ENCODE results near the gene INPP4B.

Gene INPP4B

DNA sequence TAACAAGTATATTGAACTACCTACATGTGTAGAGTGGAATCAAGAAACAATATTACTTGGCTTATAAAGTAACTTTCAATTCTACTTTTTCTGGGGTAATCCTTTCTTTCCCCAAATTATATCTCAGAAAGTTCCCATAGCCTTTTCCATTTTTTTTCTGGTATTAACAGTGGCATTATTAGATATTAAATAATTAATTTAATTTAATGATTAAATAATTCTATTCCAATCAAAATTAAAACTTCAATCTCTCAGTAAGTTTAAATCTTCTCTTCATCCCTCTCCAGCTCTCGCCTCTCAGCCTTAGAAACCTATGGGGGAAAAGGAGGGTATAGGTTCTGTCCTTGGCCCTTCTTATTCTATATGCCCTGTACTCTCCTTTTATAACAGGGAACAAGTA lies 262.4 kb downstream of the INPP4B start:
- no peak for DNase-seq (ENCODE audit: insufficient read length, low spot score)
- no peak for FAIRE-seq
- no peak for TF ChIP-seq POLR2A (IDR thresholded peaks at IDR 0.05; ENCODE audit: low read depth, low read length)

DNA sequence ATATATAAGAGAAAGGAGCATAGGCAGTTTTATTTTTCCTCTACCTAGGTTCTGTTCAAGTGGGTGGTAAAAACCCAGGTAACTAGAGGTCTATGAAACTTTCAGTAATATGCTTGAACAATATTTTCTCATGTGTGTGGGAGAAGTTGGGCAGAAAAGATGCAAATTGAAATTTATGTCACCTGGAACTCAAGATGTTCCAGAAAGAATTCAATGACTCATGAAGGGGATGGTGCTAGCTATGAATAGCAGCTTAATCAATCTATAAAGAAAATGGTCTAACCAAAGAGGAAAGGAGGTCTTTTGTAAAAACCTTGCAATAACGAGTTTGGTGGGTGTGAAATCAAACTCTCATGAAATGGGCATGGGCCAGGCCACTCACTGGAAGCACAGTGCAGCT lies 263.8 kb downstream of the INPP4B start:
- TF ChIP-seq POLR2A (IDR thresholded peaks at IDR 0.05; ENCODE audit: low read depth, low read length), result no peak
- no peak for DNase-seq (ENCODE audit: insufficient read length, low spot score)
- FAIRE-seq, result no peak

DNA sequence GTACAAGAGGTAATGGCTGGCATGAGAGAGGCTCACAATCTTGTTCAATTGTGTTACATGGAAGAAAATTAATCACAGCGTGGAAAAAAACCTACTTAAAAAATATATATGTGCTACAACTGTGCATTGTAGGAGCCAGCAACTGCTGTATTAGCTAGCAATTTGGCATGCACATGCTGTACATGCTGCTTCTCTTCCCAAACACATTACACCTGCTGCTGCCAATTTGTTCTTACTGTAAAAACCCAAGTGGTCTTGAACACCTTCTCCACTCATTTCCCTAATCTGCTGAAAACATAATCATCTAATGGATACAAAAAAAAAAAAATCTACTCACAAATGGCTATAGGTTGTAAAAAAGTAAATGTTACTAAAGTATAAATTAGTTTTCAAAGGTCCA lies 264.2 kb downstream of the INPP4B start:
- FAIRE-seq (no peak), DNase-seq (ENCODE audit: insufficient read length, low spot score) (no peak)
- no peak for TF ChIP-seq POLR2A (IDR thresholded peaks at IDR 0.05; ENCODE audit: low read depth, low read length)

DNA sequence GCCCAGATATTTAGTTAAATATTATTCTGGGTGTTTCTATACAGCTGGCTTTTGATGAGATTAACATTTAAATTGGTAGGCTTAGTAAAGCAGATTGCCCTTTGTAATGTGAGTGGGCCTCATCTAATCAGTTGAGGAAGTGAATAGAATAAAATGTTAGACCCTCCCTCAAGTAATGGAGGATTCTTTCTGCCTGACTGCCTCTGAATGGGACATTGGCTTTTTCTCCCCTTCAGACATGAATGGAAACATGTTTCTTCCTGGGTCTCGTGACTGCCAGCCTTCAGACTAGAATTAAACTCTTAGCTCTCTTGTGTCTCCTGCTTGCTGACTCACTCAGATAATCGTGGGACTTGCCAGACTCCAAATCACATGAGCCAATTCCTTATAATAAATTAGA lies 266.7 kb downstream of the INPP4B start:
- no peak for DNase-seq (ENCODE audit: insufficient read length, low spot score)
- FAIRE-seq, result no peak
- TF ChIP-seq POLR2A (IDR thresholded peaks at IDR 0.05; ENCODE audit: low read depth, low read length), result no peak

DNA sequence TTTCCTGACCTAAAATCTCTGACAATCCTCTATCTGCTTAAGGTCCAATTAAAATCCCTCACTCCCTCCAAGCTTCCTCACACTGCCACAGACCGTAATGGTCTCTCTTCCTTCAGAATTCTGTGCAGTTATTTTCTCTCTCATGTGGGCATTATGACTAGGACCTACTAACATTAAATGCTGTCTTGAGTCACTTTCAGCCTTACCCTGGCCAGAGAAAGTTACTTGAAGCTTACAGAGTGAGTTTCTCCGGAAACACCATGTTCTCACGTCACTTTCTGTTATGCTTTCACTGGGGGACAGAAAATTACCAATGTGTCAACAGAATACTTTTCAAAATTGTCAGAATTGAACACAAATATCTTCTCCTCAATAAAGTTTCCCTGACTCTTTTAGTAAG lies 271.8 kb downstream of the INPP4B start:
- DNase-seq (ENCODE audit: insufficient read length, low spot score), result no peak
- no peak for TF ChIP-seq POLR2A (IDR thresholded peaks at IDR 0.05; ENCODE audit: low read depth, low read length)
- FAIRE-seq, result no peak

DNA sequence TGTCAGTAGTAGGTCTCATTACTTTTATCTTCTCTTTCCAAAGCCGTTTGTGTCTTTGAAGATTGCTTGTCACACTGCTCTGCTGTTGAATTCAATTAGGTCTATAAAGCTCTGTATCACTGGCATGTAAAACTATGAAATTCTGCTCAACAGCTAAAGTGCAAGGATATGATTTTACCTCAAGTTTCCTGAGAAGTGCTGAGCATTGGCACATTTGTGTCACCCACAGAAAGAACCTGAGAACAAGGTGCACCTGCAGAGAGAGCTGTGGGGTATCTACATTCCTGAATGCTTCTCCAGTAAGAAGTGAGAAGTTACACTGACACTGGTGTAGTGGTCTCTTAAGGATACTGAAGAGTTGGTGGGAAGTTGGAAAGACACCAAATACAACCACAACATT lies 274.0 kb downstream of the INPP4B start:
- DNase-seq (ENCODE audit: insufficient read length, low spot score), result no peak
- TF ChIP-seq POLR2A (IDR thresholded peaks at IDR 0.05; ENCODE audit: low read depth, low read length), result no peak
- no peak for FAIRE-seq

DNA sequence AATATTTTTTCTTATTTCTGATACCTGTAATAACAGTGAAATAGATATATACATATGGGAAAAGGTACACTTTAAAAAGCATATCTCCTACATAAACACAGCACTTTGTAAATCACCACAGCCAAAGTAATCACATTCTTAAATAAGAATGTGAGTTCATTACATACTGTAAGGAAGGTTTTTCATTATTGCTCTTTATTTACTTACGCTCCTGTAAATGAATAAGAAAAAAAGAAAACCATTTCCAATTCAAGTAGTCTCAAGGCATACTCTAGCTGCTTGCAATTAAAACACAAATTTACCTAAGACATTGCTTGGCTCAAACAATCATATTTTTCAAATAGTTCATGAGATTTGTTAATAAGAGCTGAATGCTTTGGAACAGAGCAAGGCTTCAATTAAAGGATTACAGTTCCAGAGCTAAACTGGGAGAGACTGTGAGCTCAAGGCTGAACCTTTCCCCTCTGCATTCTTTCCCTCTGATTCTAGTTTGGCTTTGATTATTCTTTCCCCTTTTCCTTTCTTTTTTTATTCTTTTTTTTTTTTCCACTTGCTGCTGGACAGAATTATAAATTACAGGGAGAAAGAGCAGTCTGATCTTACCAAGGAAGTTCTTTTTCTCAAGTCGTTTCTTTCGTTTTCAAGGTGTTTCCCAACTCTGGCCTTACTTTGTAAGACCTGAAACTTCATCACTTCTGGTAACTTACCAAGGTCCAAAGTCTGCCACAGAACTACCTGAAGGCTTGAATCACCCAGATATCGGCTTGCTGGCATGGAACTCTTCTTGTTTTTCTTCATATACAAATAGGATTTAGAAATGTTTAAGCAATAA lies 278.3 kb downstream of the INPP4B start:
- DNase-seq (ENCODE audit: insufficient read length, low spot score), result no peak
- no peak for TF ChIP-seq POLR2A (IDR thresholded peaks at IDR 0.05; ENCODE audit: low read depth, low read length)
- no peak for FAIRE-seq

DNA sequence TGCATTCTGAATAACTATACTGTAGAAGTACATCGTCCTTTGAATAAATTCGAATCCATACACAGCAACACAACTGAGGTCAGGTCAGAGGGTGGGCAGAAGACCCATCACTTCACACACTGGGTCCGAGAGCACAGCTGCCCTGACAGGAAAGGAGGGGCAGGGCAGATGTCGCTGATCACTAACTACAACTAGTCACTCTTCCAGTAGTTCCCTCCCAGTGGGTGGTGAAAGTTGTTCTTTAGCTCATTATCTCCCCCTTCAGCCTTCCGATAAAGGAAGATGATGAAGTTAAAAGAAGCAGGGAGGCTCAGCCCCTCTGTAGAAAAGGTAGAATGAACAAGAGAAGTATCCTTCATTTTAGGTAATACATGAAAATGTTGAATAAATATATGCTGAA lies 278.9 kb downstream of the INPP4B start:
- FAIRE-seq (no peak), DNase-seq (ENCODE audit: insufficient read length, low spot score) (no peak)
- no peak for TF ChIP-seq POLR2A (IDR thresholded peaks at IDR 0.05; ENCODE audit: low read depth, low read length)

DNA sequence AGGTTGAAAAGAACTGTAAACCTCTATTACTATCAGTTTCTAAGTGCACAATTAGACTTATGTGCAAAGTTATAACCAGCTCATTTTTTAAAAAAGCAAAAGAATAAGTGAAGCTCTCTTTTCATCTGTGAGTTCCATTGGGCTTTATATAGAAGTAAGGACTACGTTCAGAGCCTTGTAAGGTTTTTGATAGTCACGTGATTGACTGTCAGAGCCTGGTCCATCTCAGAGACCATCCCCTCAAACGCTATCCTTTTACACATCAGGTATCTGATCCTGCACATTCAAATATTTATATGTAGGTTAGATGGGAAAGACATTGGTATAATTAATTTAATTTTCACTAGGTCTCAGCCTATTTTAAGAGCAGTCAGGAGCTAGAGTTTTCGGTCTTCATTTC lies 279.3 kb downstream of the INPP4B start:
- FAIRE-seq (no peak), DNase-seq (ENCODE audit: insufficient read length, low spot score) (no peak)
- no peak for TF ChIP-seq POLR2A (IDR thresholded peaks at IDR 0.05; ENCODE audit: low read depth, low read length)

DNA sequence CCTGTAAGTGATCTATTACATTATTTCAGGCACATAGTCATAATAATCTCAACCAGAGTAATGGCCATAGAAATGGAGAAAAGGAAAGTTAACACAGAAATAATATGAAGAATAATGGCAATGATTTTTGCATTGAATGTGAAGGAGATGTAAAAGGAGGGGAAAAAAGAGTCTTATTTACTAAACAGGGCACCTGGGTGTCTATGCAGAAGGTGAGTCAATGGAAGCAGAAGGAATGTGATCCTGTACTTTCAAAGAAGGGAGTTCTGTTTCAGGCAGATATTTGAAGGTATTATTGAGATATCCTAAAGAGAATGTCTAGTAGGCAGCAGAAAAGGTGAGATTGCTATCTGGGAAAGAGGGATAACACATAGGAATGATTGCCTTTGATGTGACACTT lies 279.9 kb downstream of the INPP4B start:
- TF ChIP-seq POLR2A (IDR thresholded peaks at IDR 0.05; ENCODE audit: low read depth, low read length), result no peak
- no peak for DNase-seq (ENCODE audit: insufficient read length, low spot score)
- no peak for FAIRE-seq

DNA sequence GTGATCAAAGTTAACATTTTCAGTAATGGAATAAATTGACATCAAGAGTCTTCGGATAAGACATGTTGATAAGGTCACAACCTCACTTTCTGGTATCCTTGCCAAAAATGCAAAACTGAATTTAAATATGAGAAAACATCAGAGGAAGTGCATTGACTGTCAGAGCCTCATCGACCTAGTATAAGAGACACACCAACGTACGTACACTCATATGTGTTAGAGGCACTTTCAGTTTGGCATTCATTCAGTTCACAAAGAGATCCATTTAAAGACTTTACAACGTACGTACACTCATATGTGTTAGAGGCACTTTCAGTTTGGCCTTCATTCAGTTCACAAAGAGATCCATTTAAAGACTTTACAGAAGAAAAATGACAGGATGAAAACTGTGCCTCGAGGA lies 280.3 kb downstream of the INPP4B start:
- DNase-seq (ENCODE audit: insufficient read length, low spot score), result no peak
- FAIRE-seq, result no peak
- no peak for TF ChIP-seq POLR2A (IDR thresholded peaks at IDR 0.05; ENCODE audit: low read depth, low read length)

DNA sequence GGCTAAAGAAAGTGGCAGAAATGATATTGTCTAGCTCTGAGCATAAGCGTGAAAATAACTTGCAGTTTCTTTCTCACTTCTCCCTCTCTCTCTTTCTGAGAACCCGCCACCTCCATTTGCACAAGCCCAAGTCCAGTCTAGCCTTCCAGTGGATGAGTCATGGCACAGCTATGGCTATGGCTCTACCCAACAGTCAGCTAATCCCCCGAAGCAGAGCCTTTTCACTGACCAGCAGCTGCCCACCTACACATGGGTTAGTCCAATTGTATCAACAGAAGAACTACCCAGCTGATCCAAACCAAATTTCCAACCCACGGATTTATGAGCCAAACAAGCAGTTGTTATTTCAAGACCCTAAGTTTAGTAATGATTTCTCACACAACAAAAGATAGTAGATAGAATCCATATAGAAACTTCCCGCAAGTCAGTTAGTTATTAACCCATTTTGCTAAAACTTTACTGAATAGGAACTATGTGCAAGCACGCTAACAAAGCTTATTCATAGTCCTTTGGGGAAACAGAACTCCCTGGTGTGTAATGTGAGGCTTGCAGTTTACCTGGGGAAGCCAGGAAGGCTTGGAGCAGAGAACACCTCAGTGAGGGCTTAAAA lies 282.3 kb downstream of the INPP4B start:
- DNase-seq (ENCODE audit: insufficient read length, low spot score), result no peak
- no peak for FAIRE-seq

DNA sequence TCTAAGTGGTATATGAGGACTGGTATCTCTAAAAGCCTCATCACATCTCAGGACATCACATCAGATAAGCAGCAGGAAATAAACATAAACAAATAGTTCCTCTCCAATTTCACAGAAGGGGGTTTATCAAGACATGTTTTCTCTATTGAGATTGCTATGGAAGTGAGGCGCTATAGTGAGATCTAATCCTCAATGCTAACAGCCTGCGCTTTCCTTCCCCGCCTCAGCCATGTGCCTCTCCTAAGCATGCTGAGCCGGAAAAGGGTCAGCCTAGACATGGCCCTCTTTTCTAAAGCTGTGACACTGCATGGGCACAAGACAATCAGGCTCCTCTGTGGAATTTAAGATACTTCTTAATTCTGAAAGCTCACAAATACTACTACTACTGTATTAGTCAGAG lies 286.1 kb downstream of the INPP4B start:
- no peak for TF ChIP-seq POLR2A (IDR thresholded peaks at IDR 0.05; ENCODE audit: low read depth, low read length)
- no peak for DNase-seq (ENCODE audit: insufficient read length, low spot score)
- no peak for FAIRE-seq

More for the DNA sequence above, 282.3 kb downstream of the INPP4B start:
- TF ChIP-seq POLR2A (IDR thresholded peaks at IDR 0.05; ENCODE audit: low read depth, low read length), result no peak

DNA sequence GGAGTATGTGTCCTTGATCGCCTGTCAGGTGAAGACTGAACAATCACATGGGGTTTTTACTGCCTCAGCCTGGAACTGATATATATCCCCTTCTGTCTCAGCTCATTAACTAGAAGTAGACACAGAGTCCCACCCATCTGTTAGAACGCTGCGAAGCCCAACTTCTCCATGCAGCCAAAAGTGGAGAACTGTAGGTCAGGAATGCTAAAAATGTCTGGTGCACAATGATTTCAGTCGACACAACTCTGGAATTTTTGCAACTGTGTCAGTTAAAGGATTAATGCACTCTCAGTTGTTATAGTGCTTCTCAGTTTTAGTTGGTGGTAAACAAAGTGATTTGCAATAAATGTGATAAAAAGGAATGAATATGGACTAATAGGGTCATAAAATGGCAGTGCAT lies 287.2 kb downstream of the INPP4B start:
- DNase-seq (ENCODE audit: insufficient read length, low spot score) (no peak), FAIRE-seq (no peak)
- no peak for TF ChIP-seq POLR2A (IDR thresholded peaks at IDR 0.05; ENCODE audit: low read depth, low read length)

DNA sequence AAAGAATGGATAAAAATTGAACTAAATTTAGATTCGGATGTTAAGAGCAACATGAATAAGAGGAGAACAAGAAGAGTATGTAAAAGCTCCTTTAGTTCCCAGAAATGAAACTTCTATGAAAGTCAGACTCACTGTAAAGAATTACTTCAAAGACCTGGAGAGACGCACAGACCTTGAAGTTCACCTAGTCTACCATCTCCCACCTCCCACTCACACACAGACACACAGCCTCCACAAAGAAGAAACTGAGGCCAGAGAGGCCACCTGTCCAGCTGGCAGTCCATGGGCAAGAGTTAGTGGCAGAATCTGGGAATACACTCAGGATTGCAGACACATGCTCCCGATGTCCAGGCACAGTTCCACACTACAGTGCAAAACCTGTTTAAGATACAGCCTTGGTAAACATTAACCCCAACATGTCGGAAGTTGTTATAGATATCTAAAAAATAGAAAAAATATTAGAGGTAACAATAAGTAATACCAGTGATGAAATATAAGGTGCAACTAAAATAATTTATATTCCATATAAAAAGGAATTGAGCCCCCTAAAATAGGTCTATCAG lies 288.8 kb downstream of the INPP4B start:
- no peak for TF ChIP-seq POLR2A (IDR thresholded peaks at IDR 0.05; ENCODE audit: low read depth, low read length)
- no peak for DNase-seq (ENCODE audit: insufficient read length, low spot score)
- FAIRE-seq, result no peak

All from H54 (cell line).